Hematopoietic multipotent progenitor cell treated with erythropoietin and hydrocortisone succinate and interleukin-3 and kit ligand, for 8 days (in vitro differentiated cells): ENCODE data around the gene MYL3.
A peak's percentile ranks its signal among the peaks of the same experiment; 100 is the strongest.

Experiments
- DNase-seq: peaks from one replicate; pipeline ENCODE4 v3.0.0-alpha.2; 2015

Gene MYL3

DNA sequence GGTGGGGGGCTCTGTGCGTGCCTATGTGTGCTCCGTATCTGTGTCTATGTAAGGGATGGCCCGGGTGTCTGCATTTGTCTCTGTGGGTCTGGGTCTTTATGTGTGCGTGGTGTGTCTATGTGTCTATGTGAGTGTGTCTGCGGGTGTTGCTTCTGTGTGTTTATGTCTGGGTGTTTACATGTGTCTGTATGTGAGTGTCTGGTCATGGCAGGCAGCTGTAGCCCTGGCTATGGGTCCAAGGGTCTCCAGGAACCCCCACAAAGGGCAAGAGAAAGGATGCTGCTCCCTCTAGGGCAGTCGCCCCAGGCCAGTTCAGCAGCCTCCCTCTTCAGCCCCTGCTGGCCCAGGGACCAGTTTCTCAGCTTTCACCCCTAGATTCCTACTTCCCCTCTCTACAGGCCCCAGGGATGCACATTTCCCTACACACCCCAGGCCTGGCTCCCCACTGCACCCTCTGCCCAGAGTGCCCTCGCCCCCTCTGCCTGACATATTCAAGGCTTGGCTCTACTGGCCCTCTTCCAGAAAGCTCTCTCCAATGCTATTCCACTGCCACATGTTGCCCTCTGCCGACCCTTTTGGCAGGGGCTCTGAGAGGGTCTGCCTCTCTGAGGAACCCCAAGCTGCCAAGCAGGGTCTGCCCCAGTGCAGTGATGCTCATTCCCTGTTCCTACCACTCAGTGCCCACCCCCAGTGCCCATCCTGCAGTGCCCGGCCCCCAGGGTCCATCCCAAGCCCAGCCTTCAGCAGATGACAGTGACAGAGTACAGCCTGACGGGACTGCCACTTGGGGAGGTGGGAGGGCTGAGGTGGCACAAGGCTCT is 1.0 kb upstream of the MYL3 start:
- no peak for DNase-seq

GRCh38 chr3:46862369-46863025 is 747 bp downstream of the MYL3 start:
- no peak for DNase-seq

GRCh38 chr3:46861605-46862368 is 1.5 kb downstream of the MYL3 start:
- DNase-seq, result no peak

GRCh38 chr3:46860810-46861604 is 2.2 kb downstream of the MYL3 start:
- DNase-seq, result no peak

DNA sequence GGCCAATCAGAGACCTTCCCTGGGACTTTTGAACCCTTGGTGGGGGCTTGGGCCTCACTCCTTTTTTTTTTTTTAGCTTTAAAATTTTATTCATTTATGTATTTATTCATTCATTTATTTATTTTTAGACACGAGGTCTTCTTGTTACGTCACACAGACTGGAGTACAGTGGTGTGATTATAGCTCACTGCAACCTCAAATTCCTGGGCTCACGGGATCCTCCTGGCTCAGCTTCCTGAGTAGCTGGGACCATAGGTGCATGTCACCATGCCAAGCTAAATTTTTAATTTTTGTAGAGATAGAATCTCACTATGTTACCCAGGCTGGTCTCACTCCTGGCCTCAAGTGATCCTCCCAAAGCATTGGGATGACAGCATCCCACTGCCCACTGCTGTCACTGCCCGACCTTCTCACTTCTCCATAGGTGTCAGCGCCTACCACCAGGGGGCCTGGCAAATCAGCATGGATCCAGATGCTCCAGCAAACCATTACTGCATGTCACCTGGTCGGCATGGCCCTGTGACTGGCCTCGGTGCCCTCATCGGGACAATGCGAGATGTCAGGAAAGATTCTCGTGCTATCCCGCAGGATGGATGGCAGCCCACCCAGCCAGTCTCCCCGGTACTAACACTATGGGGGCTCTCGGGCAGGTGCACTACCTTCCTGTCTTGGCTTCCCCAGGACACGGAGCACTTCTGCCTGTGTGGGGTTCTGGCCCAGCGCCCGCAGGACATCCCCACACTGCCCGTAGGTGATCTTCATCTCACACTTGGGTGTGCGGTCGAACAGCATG is 3.0 kb downstream of the MYL3 start:
- DNase-seq, result peak; percentile 29

GRCh38 chr3:46859001-46859710 is 4.1 kb downstream of the MYL3 start:
- no peak for DNase-seq

DNA sequence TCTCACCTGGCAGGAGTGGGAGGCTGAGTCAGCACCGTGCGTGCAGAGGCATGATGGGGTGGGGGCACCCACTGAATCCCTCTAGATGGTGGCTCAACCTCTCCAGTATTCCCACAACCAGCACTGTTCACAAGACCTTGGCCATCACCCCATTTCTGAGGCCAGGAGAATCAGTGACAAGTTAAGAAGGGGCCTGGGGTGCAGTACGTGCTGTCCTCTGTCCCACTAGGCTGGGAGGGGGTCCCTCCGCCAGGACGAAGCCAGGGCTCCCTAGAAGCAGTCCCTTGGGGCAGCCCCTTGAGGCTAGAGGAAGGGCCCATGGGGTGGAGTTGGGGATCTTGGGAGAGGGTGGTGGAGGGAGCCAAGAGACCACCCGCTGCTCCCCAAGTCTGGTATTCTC is 4.8 kb downstream of the MYL3 start:
- no peak for DNase-seq

- DNase-seq, result no peak
Observed at GRCh38 chr3:46857485-46858341, 5.5 kb downstream of the MYL3 start.

DNA sequence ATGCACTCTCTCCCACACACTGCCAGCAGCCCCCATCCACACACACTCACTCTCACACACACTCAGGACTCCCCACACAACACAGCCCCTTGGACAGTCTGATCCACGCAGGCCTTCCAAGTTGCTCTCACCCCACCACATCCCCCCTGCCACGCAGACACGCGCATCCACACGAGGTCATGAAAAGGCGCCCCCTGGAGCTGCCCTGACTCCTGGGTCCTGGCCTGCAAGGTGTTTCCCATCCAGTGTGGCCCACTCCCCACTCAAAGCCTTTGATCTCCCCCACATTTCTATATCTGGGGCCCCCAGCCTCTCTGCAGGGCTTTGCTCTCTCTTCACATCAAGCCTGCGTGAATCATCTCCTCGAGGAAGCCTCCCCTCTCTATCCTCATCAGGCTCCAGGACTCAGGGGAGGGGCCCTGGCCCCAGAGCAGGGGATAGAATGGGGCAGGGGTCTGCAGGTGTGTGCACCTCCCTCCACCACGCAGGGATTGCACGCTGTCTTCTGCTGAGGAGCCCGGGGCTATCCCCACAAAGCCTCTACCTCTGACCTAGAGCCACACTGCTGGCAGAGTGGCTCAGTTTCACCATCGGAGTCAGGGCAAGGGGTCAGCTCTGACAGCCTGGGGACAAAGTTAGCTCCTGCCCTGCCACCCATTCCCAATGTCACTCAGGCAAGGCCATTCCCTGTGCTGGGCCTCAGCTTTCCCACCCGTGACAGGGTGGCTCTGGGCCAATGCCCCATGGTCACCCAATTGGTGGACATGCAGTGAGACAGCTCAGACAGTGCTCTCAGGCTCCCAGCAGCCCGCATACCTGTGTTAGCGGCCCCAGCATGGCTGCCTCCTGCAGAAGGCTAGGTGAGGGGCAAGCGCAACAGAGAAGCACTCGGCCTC is 6.4 kb downstream of the MYL3 start:
- DNase-seq, result no peak

DNA sequence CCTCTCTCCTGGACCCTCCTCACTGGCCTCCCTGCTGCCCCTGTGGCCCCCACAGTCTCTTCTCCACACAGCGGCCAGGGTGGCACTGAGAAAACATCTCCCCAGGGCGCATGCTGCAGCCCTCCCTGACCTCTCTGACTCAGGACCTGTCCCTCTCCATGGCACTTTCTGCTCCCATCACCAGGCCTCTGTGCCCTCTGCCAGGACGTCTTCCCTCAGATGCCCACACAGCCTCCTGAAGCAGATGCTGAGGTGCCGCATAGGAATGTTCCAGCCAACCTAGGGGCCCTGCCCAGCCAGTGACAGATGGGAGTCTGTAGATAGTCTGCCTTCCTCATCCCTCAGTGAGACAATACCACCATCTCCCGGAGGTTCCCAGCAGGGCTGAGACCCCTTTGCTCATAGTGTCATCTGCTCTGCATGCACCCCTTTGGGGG is 8.7 kb downstream of the MYL3 start:
- DNase-seq, result no peak

DNA sequence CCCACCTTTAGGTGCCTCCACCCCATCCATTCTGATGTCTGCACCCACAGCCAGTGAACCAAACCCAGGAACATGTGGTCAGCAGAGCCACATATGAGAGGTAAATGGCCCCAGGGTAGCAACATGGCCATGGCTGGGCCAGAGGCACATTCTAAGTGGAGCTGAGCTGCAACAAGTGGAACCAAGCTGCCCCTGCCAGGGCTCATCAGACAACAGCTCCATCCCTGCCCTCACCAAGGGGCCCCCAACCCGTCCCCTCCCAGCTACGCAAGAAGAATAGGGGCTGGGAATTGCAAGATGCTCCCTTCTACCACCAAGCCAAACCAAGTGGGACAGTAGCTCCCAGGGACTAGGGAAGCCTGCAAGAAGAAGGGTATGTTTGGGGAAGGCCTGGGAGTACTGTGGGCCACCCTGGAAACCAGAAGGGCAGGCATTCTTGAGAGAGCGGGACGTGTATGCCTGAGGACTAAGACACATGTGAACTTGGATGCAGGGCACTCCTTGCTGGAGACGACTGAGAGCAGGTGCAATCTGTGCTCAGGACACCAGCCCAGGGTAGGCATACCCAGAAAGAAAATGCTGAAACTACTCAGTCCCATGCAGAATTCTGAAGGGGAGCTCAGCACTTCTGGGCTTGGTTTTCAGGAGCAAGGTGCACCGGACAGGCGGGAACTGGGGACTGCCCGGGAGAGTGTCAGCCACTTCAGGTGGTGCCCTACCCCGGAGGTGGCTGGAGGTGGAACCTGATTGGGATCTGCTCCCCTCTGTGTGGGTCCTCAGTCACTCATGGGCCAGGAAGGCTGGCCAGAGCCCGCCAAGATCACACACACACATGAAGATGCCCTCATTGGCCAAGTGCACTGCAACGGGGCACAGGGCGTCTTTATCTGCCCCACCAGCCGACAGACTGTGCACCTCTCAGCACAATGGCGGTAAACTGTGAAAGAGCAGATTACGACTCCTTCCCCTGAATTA is 9.5 kb downstream of the MYL3 start:
- DNase-seq, result peak; percentile 59

GRCh38 chr3:46852839-46853355 is 10.3 kb downstream of the MYL3 start:
- DNase-seq, result no peak

GRCh38 chr3:46852334-46852720 is 10.9 kb downstream of the MYL3 start:
- DNase-seq, result no peak

DNA sequence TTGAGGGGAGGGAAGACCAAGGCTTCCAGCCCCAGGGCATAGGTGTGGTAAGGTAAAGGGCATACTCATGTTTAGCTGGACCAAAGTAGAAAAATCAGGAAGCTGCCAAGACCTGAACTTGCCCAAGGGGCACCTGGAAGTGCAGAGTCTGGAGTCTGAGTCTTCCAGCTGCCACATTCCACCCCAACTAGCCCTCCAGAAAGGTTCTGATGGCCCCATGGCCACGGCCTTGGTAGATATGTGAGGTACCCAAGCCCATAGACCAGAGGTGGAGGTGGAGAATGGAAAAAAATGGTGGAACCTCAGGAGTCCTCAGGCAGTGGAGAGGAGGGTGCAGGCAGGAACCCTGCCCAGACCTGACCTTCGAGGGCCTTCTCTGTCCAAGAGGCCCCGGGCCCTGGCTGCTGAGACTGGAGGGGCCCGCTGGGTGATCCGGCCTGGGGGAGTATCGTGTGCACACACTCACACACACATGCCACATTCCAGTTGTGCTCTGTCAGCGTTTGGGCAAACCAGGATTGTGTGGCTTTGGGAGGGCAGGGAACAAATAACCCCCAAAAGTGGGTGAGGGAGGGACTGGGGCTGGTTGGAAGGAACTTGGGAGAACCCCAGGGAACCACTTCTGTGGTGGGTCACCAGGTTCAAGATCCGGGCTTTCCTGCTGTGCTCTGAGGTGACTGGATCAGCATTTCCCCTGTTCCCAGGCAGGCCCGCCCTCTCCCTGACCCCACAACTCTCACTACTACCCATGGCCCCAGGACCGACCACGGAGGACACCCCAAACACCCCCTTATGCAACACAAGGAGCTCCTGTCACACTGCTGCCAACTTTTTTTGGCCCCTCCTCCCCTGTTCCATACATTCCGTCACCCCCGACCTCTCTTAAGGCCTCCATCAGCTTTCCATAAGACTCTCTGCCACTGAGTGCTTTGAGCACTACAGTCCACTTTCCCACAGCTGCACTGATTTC is 11.6 kb downstream of the MYL3 start:
- no peak for DNase-seq

DNA sequence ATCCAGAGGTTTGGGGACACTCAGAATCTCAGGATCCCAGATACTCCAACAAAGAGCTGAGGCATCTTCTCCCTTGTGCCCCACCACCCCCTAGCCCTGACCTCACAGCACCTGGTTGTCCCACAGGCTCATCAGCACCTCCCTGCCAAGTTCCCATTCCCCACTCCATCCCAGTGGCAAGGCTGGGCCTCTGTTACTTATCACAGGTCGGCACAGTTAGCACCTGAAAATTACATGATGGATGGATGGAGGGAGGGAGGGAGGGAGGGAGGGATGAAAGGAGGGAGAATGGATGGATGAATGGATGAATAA is 12.8 kb downstream of the MYL3 start:
- DNase-seq, result no peak

- no peak for DNase-seq
Observed at GRCh38 chr3:46849686-46850467, 13.4 kb downstream of the MYL3 start.
